Measurements from ENCODE around the gene CDH4.

CDH4 gene

DNA sequence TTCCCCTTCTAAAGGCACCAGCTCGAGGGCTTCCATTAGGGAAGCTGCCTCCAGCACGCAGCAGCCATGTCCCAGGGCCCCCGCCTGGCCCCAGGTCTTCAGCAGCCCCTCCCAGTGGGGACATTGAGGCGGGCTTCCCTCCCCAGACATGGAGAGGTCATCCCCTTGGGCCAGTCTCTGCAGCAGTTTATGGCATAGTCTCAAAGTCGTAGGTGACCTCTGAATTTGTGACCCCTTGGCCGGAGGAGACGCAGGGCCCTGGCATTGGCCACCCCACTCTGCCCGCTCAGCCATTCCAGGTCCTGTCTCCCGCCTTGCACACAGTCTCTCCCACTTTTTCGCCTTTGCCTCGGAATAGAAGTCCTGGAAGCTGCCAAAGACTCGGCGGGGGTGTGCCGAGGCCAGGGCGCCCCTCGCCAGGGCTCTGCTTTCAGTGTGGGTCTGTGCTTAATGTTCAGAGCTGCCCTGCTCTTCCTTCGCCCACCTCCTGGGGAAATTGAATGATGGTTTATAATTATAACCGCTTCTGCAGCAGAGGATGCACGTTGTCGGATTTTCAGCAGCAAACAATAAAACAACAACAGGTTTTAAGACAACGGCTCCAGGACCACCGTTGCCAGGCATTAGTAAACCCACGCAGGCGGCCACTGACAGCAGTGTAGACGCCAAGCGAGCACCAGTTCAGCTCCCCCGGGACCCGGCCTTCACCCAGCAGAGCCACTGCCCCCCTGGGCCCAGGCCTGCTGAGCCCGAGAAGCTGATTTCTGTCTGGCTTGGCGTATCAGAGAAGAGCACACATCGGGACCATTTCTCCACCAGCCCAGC, 626.6 kb downstream of the CDH4 start:
- DNase-seq, result no peak

DNA sequence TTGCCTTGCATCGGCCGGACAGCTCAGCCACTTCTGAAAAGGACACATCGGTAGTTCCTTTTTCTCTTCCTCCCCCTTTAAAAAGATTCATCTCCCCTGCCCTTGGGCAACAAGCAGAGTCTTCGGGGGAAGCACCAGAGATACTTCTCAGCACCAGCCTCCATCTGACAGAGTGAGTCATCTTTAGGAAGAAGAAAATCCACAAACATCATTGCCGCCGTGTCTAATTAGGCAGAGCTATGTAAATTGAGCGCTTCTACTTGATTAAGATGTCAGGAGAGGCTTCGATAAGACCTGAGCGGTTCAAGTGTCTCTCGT, 627.2 kb downstream of the CDH4 start:
- no peak for DNase-seq

DNA sequence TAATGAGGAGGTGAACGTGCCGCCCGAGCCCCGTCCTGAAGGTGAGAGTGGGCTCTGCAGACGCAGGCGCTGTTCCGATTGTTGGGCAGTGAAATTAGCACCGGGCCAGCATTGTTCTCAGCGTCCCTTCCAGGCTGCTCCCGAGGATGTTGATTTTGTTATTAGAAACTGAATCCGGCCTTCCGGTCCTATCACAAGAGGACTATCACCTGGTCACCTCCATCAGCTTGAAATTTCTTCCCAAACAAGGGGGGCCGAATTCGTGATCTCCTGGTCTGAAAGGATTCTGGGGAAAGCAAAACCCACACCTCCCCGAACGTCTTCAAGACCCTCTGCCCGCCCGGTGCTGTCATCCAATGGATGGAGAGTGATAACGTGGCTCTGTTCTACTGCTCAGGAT, 627.6 kb downstream of the CDH4 start:
- no peak for DNase-seq

DNA sequence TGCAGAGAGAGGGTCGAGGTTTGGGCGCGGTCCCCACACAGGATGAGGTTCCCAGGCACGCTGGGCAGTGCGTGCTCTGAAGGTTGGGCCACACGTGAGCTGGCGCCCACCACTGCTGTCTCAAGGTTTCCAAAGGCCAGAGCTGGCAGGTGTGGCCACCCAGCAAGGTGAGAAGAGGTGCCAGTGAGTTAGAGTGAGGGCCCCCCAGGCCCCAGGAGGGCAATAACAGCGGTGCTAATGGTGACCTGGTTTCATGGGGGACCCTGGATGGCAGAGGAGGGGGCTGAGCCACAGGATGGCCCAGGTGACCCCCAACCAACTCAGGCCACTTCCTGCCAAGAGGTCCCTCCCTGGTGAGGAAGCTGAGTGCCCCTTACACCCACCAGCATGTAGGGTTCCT, 628.6 kb downstream of the CDH4 start:
- DNase-seq, result no peak

DNA sequence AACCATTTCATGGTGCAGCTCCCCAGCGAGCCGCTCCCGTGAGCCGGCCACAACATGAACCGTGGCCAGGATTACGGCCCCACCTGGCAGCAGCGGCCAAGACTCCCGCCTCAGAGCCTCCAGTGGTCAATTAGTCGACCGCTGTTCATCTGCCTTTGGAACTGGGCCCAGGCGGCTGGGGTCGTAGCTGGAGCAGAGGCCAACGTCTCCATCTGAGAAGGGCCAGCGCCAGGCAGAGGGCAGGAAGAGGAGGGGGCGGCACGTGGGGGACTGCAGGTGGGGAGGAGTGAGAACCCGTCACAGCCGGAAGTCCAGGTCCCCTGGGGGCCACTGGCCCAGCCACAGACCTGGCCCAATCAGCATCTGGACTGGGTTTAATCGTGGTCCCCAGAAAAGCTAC, 629.4 kb downstream of the CDH4 start:
- no peak for DNase-seq

- DNase-seq, result no peak
These were observed 629.8 kb downstream of the CDH4 start for GRCh38 chr20:61881861-61882260.

DNA sequence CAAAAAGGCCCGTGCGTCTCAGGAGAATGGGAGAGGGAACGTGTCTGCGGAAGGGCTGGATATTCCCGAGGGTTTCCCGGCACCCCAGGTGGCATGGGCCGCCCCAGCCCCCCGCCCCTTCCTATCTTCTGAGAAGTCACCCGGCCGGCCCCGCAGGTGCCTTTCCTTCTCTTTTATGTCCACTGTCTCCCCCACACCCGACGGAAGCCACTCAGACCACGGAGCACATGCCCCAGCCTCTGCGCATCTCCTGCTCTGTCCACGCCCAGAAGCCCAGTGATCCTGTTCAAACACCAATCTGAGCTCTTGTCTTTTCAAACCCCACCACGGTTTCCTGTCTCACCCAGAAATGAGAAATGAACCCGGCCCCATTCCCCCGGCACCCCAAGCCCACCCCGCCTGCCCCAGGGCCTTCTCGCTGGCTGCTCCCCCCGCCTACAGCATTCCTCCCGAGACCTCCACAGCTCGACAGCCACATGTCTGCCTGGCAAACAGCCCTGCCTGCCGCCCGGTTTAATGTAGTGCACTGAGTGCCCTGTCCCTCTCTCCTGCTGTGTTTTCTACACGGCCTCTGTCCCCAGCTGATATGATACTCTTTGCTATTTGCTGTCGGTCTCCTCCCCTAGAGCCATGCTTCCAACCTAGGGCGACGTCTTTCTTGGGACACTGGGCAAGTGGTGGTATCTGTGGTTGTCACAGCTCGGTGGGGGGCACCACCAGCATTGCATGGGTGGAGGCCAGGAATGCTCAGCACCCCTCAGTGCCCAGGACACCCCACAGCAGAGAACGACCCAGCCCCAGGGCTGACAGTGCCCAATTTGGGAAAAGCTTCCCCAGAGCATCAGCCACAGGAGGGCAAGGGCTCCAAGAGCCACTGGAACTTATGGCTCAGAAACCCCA, 630.9 kb downstream of the CDH4 start:
- DNase-seq, result no peak

DNA sequence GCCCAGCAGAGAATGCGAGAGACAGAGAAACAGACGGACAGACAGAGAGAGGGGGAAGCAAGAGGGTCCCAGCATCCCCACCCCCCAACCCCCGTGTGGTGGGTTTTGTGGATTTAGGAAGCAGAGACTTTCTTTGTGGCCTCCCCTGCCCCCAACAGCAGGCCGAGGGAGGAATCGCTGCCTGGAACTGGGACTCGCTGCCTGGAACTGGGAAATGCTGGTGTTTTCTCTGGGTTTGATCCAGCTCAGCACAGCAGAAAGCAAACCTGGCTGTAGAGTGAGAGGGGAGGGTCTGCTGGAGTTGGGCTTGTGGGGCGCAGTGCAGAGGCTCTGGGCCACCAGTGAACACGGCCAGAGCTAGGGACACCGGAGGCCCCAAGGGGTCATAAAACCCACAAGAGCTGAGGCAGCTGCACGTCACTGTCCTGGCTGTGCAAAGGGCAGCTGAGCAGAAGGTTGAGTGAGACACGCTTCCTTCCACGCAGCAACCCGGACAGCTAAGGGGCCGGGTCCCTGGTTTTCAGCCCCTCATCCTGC, 631.9 kb downstream of the CDH4 start:
- DNase-seq, result no peak

DNA sequence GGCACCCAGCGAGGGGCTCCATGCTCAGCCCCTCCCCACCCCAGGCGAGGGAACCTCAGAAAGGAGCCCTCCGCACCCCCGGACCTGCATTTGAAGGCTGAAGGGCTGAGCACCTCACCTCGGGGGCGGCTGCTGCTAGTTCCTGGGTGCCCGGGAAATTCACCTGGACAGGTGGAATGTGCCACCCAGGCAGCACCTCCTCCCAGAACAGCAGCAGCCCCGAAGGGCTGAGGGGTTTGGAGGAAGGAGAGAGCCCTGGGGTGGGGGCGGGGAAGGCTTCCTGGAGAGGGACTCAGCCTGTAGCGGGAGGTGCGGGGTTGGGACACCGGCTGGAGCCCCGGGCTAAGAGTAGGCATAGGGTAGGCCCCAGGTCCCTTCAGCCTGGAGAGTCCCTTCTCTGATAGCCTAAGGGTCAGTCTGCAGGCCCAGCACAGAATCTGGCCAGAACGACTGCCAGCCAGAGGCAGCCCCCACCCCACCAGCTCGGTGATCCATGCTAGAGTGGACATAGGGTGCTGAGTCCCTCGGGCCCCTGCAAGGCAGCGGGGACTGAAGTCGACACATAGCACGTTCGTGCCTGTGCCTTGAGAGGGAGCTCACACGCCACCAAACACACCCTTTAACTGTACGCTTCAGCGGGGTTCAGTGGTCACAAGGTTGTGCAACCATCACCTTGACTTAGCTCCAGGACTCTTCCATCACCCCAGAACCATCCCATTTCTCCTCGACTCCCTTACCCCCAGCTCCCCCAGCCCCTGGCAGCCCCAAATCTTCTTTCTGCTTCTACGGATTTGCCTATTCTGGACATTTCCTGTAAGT, 632.7 kb downstream of the CDH4 start:
- no peak for DNase-seq

DNA sequence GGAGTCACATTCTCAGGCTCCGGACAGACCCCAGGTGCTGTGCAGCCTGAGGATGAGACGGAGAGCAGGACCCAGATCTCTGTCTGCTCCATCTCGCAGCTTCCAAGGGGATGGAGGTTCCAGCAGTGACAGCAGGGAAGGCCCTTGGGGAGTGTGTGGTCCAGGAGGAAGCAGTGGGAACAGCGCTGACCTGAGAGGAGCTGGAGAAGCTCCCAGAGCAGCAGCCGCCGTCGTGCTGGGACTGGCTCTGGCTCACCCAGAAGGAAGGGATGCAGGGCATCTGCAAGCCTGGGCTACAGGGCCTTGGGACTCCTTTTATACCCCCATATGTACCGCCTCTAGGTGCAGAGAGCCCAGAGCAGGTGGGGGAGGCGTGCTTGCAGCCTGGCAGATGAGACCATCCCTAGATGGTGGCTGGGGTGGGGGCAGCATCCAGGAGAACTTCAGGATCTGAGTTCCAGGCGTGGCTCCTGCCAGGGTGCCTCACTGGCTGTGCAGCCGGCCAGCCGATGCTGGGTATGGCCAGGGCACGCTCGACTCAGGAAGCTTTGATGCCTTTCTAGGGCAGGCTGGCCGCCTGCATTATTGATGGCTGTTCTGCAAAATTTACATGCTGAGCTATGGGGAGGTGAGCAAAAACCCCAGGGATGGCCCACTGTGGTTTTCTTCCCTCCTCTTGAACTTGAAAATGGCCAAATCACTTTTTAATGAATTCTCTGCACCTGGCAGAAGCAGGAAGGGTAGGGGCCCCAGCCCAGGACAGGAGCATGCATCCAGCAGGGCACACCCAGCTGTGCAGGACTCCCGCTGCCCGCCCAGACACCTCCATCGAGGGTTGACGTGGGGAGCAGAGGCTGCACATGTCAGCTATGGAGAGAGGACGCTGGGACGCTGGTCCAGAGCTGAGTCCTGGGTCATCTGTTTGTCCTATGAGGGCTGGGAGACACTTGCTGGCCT, 634.0 kb downstream of the CDH4 start:
- no peak for DNase-seq

DNA sequence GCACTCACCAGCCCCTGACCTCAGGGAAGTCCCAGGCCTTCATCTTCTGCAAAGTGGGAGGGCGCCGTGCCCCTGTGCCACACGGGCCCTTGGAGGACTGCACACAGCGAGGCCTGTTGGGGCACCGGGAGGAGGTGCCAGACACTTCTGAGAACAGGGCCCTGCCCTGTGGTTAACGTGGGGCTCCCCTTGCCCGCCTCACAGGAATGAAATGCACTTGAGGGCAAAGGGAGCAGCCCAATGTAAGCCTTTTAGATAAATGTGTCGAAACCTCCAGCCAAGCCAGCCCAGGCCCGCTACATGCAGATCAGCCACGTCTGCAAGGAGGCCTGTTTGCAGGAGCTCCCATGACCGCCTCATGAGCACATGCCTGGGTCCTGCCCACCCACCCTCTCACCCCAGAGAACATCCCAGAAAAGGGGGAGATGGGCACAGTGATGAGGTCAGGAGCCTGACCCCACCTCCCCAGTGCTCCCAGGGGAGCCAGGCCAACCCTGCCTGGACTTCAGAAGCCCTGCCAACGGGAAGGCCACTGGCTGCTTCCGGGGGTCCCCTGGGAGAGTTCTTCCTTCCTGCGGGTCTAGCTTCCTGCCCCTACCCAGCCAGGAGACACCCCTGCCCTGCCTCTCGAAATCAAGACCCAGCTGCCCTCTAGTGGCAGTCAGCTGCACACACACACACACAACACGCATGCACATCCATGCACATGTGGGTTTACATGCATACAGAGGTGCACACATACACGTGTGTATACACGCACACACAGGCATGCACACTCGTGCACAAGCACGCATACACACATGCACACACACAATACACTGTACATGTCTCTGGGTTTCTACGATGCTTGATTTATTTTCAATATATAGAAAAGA, 634.9 kb downstream of the CDH4 start:
- DNase-seq, result peak; percentile 83

DNA sequence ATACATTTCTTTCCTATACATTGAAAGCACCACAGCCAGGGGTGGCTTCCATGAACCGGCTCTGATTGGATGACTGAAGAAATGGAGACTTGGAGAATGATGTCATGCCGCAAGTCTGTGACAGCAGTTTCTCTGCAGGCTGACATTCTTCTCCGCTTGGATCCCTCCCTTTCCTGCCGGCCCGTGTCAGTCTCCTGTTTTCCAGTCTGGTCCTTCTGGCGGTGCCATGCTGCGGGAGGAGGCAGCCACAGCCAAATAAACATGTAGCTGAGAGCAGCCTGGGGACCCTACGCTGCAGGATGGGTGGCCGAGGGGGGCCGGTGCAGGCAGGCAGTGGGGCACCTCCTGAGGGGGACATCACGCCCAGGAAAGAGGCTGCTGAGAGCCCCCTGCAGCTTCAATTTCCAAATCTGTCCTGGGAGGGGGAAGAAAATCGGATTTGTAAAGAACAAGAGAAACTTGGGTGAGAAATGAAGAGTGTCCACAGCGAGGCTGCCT, 635.6 kb downstream of the CDH4 start:
- DNase-seq, result no peak

- no peak for DNase-seq
These were observed 636.2 kb downstream of the CDH4 start for GRCh38 chr20:61888101-61888865.

- DNase-seq, result no peak
These were observed 637.6 kb downstream of the CDH4 start for GRCh38 chr20:61889659-61890058.

DNA sequence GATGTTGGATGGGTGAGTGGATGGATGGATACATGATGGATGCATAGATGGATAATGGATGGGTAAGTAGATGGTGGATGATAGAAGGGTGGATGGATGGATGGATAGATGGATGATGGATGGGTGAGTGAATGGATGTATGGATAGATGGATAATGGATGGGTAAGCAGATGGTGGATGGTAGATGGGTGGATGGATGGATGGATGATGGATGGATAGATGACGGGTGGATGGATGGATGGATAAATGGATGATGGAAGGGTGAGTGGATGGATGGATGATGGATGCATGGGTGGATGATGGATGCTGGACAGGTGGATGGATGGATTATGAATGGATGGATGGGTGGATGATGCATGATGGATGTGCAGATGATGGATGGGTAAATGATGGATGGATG, 638.1 kb downstream of the CDH4 start:
- no peak for DNase-seq

GRCh38 chr20:61891476-61891875, 639.4 kb downstream of the CDH4 start:
- DNase-seq, result no peak

- no peak for DNase-seq
These were observed 640.0 kb downstream of the CDH4 start for GRCh38 chr20:61891916-61892649.

DNA sequence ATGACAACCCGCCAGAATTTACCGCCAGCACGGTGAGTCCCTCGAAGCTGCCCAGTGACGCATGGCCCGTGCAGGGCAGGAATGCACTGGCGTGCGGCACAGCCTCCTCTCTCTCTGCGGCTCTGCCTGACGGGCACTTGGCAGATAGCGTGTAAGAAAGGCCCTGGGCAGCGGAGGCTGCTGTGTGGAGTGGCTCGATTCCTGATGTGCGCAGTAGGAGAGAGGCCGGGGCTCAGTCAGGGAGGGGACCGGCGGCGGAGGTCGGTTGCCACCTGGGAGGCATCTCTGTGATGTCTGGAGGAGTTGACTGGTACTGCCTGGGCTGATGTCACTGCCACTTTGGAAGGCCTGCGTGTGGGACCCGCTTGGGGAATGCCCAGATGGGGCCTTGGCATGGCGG, 643.0 kb downstream of the CDH4 start:
- no peak for DNase-seq

- no peak for DNase-seq
These were observed 643.6 kb downstream of the CDH4 start for GRCh38 chr20:61895686-61896057.
